Mammary epithelial cell (primary cell): ENCODE data around the gene FRMPD1.

Experiments used
- CTCF ChIP-seq, 2 donors: IDR thresholded peaks in 1 of 2; conservative IDR thresholded peaks in 1 of 2; 2 replicates each; pipeline ENCODE4 v1.5.1; 2011 to 2012; ENCODE audit warnings: inconsistent platforms in 2 of 2, low read length in 2 of 2, mild to moderate bottlenecking in 2 of 2, control low read depth in 1 of 2, low read depth in 1 of 2; ENCODE audit not compliant: insufficient read depth in 1 of 2; ENCODE audit errors: extremely low read depth in 1 of 2
- EZH2 ChIP-seq: IDR thresholded peaks from 2 replicates; pipeline ENCODE4 v1.6.1; 2012; ENCODE audit warnings: low read length, inconsistent platforms, borderline replicate concordance

DNA sequence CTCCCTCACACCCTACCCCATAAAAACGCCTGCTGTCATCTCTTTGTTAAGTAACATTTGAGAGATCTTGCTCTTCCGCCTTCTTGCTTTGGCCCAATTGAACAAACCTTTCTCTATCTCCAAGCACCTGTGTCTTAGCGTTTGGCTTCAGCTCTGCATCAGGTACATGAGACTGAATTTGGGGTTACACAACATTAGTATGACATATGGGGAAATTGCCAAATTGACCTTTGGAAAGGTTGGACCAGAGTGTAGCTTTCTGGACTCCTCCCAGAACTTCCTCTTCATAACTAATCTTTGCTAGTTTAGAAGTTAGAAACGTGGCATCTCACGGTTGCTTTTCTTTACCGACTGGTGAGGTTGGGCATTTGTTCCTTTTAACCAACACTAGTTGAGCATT is 137.6 kb downstream of the FRMPD1 start:
- TF ChIP-seq CTCF (conservative IDR thresholded peaks at IDR 0.05 in 1 of 2, IDR thresholded peaks at IDR 0.05 in 1 of 2; ENCODE audit: extremely low read depth in 1 of 2, insufficient read depth in 1 of 2, low read depth in 1 of 2, low read length in 2 of 2): no peak
- no peak for TF ChIP-seq EZH2
